ENCODE results near the gene TP53I13. TPM values are rescaled to one million over a fixed set of nuclear protein-coding genes. Genes with fewer than 3 reads are reported as not detected.
A peak's percentile ranks its signal among the peaks of the same experiment; 100 is the strongest.
"Not testable (repeated sequence)": the region's sequence is repeated elsewhere in the genome, so short reads cannot be mapped to it uniquely, and the experiment has no call there.

Gene TP53I13
- total RNA-seq, 4 donors from 2014 or later, result 47.8 to 144 (median 87.7) TPM

GRCh38 chr17:29555840-29556239 is 12.7 kb upstream of the TP53I13 start:
- 58 to 72% methylated on average over 2 to 3 of the region's 3 CpGs for WGBS, 2 donors (ENCODE audit: low coverage in 1 of 2)
- Histone ChIP-seq H3K27me3 (no peaks in the 10 kb centered on the region), H3K9me3 (no peaks in the 10 kb centered on the region), H3K4me3 (no peak overlapping the region), H3K36me3 (no peaks in the 10 kb centered on the region), H3K27ac (no peak overlapping the region), H3K4me1 (peaks cover 0 to 5% (median under 1%) of the 10 kb centered on the region in 4 donors)
- DNase-seq, result no peak
- intact Hi-C loops (cut with DNase I; ENCODE audit: low total_unique reads), result loop anchor here (5.0 kb wide), 1 partner anchor 414 kb away; no protein-coding TSS in a partner anchor
- TF ChIP-seq EP300 (IDR thresholded peaks at IDR 0.05; ENCODE audit: low read depth) (no peak), CTCF (IDR thresholded peaks at IDR 0.05) (no peak), POLR2AphosphoS5 (IDR thresholded peaks at IDR 0.05) (no peak), POLR2A (IDR thresholded peaks at IDR 0.05) (no peak)
- in situ Hi-C loops (cut with MboI; ENCODE audit: low pct_ligation_motif_present in 1 of 4, low pct_unique_long_range_greater_than_20kb in 1 of 4, low sequenced_read_pairs in 3 of 4), result no loop called here

GRCh38 chr17:29557085-29557738 is 11.3 kb upstream of the TP53I13 start:
- Histone ChIP-seq H3K9me3 (no peaks in the 10 kb centered on the region), H3K4me1 (peaks cover 0 to 15% (median 2%) of the 10 kb centered on the region in 4 donors), H3K4me3 (no peak overlapping the region), H3K27ac (no peak overlapping the region), H3K36me3 (no peaks in the 10 kb centered on the region), H3K27me3 (no peaks in the 10 kb centered on the region)
- no peak for DNase-seq
- TF ChIP-seq CTCF (IDR thresholded peaks at IDR 0.05) (no peak), EP300 (IDR thresholded peaks at IDR 0.05; ENCODE audit: low read depth) (no peak), POLR2A (IDR thresholded peaks at IDR 0.05) (no peak), POLR2AphosphoS5 (IDR thresholded peaks at IDR 0.05) (no peak)
- intact Hi-C loops (cut with DNase I; ENCODE audit: low total_unique reads) (loop anchor here (5.0 kb wide), 1 partner anchor 415 kb away; no protein-coding TSS in a partner anchor), in situ Hi-C loops (cut with MboI; ENCODE audit: low pct_ligation_motif_present in 1 of 4, low pct_unique_long_range_greater_than_20kb in 1 of 4, low sequenced_read_pairs in 3 of 4) (no loop called here)
- WGBS, 2 donors (ENCODE audit: low coverage in 1 of 2), result 100% methylated on average over 1 of the region's 1 CpG; no CpG with 5 or more reads in 1 of the 2 donors

- TF ChIP-seq EP300 (IDR thresholded peaks at IDR 0.05; ENCODE audit: low read depth), result no peak
- TF ChIP-seq POLR2A (IDR thresholded peaks at IDR 0.05), result no peak
- H3K9me3 ChIP-seq, result no peaks in the 10 kb centered on the region
- H3K36me3 ChIP-seq, result no peaks in the 10 kb centered on the region
- in situ Hi-C loops (cut with MboI; ENCODE audit: low pct_ligation_motif_present in 1 of 4, low pct_unique_long_range_greater_than_20kb in 1 of 4, low sequenced_read_pairs in 3 of 4) (no loop called here), intact Hi-C loops (cut with DNase I; ENCODE audit: low total_unique reads) (loop anchor here (5.0 kb wide), 1 partner anchor 415 kb away; no protein-coding TSS in a partner anchor)
- H3K27me3 ChIP-seq, result no peaks in the 10 kb centered on the region
- peaks cover 0 to 17% (median 2%) of the 10 kb centered on the region in 4 donors for H3K4me1 ChIP-seq
- no peak overlapping the region for H3K27ac ChIP-seq
- no peak overlapping the region for H3K4me3 ChIP-seq
- DNase-seq, result no peak
Measured at GRCh38 chr17:29557739-29558116, 10.8 kb upstream of the TP53I13 start.

- H3K9me3 ChIP-seq; DNase-seq; H3K27me3 ChIP-seq; H3K36me3 ChIP-seq; in situ Hi-C loops (cut with MboI; ENCODE audit: low pct_ligation_motif_present in 1 of 4, low pct_unique_long_range_greater_than_20kb in 1 of 4, low sequenced_read_pairs in 3 of 4); H3K4me3 ChIP-seq; H3K27ac ChIP-seq: not testable (repeated sequence)
- intact Hi-C loops (cut with DNase I; ENCODE audit: low total_unique reads), result loop anchor here (5.0 kb wide), 1 partner anchor 416 kb away; no protein-coding TSS in a partner anchor
- 92 to 100% methylated on average over 3 to 5 of the region's 5 CpGs for WGBS, 2 donors (ENCODE audit: low coverage in 1 of 2)
- H3K4me1 ChIP-seq, result peaks cover 0 to 17% (median 2%) of the 10 kb centered on the region in 4 donors
Measured at GRCh38 chr17:29558139-29558538, 10.4 kb upstream of the TP53I13 start.

GRCh38 chr17:29559640-29560039 is 8.9 kb upstream of the TP53I13 start:
- WGBS, 2 donors (ENCODE audit: low coverage in 1 of 2), result 74 to 83% methylated on average over 2 of the region's 2 CpGs
- intact Hi-C loops (cut with DNase I; ENCODE audit: low total_unique reads) (loop anchor here (5.0 kb wide), 1 partner anchor 417 kb away; no protein-coding TSS in a partner anchor), in situ Hi-C loops (cut with MboI; ENCODE audit: low pct_ligation_motif_present in 1 of 4, low pct_unique_long_range_greater_than_20kb in 1 of 4, low sequenced_read_pairs in 3 of 4) (no loop called here)
- Histone ChIP-seq H3K9me3 (no peaks in the 10 kb centered on the region), H3K4me1 (peaks cover under 1 to 18% (median 4%) of the 10 kb centered on the region in 4 donors), H3K27ac (peak overlapping the region in 3 of 4 donors; percentile 2 to 59 (median 14)), H3K4me3 (no peak overlapping the region), H3K27me3 (no peaks in the 10 kb centered on the region), H3K36me3 (no peaks in the 10 kb centered on the region)
- no peak for DNase-seq
- TF ChIP-seq EP300 (IDR thresholded peaks at IDR 0.05; ENCODE audit: low read depth) (no peak), POLR2A (IDR thresholded peaks at IDR 0.05) (no peak), POLR2AphosphoS5 (IDR thresholded peaks at IDR 0.05) (no peak), CTCF (IDR thresholded peaks at IDR 0.05) (no peak)

Measured in transverse colon (tissue), 4 donors.